Measurements from ENCODE around the gene KIAA1217. TPM values are rescaled to one million over a fixed set of nuclear protein-coding genes. Genes with fewer than 3 reads are reported as not detected.

The KIAA1217 gene
- polyA plus RNA-seq, 1 donor = 41.8 TPM

DNA sequence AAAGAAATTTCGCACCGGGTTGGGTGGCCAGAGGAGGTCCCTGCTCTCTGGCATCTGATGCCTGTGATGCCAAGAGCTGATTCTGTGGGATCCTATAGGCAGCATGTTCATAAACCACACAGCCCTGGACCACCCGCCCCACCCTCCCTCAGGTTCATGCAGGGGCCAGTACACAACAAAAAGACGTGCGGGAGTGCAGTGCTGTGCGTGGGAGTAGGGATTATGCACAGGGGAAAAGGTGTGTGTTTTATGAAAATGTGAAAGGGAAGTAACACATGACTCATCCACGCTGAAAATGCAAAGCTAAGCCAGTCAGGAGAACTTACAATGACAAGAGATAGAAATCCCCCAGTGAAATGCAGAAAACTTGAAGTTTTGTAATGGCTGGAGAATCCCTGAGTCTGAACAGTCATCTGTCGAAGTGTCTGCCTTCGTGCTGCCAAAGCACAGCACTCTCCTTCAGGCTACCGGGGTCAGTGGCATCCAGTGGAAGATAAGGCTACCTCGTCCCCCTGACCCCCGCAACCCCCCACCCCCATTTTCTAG lies 1.1 kb downstream of the KIAA1217 start:
- DNase-seq = peak; percentile 38

DNA sequence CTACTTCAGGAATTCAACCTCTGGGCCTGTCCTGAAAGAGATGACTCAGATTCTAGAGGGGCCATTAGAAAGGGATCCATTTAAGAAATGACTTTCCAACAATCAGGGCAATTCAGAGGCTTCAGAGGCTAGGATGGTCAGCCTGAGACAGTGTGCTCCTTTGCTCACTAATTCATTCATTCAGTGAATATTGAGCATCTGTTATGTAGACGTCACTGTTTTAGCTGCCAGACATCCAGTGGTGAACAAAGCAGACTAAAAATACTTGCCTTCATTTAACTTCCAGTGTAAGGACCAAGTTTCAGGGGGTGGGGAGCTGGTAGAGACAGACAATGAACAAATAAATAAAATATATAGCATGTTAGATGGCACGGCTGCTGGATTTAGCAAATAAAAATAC lies 1.6 kb downstream of the KIAA1217 start:
- DNase-seq = no peak

DNA sequence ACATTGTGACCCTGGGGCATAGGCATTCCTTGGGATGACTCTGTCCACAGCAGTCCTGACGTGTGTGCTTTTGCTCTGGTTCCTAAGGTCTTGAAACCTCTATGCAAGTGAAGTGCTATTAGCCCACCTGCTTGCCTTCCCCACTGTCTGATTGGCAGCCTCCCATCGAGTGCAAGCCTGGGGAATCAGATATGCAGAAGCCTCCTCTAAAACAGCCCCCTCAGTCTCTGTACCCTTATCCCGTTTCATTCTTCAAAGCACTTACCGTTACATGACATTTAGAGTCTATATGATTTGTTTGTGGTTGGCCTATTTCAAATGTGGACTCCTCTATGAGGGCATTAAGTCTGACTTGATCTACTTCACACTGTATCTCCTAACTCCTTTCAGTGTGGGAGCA lies 4.3 kb downstream of the KIAA1217 start:
- DNase-seq = no peak

DNA sequence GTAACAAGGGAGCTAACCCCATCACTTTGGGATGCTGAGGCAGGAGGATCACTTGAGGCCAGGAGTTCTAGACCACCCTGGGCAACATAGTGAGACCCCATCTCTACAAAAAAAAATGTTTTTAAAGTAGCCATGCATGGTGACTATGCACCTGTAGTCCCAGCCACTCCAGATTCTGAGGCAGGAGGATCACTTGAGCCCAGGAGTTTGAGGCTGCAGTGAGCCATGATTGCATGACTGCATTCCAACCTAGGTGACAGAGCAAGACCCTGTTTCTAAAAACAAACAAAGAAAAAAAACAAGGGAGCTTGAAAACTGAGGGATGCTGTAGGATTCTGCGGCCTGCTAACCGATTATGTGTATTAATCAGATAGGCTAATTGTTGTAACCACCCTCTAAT lies 4.9 kb downstream of the KIAA1217 start:
- DNase-seq = no peak

DNA sequence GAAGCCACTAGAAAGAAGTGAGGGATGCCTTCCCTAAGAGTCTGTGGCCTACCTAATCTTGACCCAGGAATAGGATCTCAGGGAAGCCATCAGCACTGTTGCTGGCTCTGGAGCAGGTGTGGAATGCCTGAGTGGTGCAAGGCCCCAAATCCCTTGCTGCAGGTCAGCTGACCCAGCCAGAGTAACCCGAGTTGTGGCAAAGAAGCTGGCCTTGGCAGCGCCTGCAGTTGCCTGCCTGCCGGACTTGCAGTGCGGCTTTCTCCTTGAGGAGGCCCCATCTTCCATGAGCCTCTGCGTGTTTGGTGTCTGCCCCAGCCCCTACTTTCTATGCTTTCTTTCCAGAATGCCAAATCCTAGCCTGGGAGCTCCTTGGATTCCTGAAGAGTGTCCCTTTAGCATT lies 5.8 kb downstream of the KIAA1217 start:
- no peak for DNase-seq

DNA sequence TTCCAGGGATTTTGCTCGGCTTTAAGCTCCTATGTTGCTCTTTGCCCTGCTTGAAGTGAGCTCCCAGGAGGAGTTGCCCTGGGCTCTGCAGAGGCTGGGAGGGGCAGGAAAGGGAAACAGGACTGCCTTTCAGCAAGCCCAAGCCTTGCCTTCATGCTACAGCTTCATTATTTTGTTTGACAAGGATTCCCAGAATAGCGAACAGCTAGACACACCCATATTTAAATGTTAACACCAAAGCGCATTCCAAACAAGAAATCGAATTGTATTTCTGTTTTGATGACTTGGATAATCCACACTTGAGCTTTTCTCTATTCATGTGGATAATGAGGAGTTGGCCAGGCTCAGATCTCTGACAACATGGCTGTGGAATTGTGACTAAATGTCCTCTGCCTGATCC lies 6.3 kb downstream of the KIAA1217 start:
- no peak for DNase-seq

DNA sequence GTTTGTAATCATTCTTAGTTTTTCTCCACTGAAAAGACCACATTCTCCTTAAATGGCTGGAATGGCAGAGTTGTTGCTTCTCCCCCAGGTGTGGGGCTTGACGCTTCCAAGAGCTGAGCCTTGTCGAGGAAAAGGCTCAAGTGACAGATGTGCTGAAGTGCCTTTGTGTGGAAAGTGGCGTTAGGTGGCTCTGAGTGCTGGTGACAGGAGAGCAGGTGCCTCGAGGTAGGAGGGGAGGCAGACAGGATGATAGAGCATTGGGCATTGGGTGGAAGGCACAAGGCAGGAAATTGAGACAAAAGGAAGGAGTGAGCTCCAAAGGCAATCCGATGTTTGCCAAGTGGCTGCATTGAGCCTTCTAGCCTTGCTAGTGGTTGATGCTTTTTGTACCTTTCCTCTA lies 6.7 kb downstream of the KIAA1217 start:
- no peak for DNase-seq

DNA sequence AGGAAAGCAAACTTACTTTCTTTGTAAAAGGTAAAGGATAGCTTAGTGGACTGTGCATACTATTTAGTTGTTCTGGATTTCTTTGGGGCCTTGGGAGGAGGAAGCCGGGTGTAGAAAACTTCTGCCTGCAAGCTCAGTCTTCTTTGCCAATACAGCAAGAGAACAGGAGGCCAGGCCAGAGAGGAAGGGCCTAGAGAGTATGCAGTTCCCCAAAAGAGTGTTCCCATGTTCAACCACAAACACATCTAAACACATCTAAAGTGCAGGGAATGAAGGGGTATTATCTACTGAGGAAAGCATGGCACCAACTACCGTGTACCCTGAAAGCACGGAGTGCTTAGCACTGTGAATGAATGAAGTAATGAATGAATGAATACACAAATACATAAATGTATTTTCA lies 11.0 kb downstream of the KIAA1217 start:
- DNase-seq = no peak

DNA sequence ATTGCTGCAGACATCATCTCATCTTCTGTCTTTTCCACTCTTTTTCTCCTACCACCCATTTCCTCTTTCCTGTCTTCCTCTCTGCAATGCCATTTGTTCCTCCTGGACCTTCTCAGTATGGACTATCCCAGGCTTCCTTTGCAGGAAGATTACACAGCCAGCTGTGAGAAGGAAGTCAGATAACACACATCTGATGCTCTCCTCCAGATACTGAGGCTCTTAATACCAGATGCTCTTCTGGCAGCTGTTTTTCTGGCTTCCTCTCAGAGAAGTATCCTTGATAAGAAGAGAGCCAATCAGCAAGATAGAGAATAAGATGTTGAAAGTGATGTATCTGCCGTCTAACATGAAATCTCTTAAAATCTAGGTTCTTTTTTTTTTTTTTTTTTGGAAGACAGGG lies 14.4 kb downstream of the KIAA1217 start:
- no peak for DNase-seq

DNA sequence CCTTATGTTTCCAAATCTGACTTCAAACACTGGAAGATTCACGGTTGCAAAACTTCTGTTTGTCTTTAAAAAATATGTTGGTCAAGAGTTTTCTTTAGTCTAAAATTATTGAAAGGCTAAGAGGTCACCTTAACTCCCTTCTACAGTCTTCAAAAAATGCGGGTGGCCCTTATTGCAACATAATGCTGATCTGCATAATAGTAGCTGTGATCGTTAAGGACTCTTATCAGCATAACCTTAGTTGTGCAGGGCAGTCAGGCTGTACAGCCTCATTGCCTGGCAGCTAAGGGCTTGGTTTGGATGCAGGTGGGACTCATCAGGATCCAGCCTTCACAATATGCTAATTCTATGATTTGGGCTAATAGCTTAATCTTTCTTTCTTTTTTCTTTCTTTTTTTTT lies 15.0 kb downstream of the KIAA1217 start:
- DNase-seq = no peak

DNA sequence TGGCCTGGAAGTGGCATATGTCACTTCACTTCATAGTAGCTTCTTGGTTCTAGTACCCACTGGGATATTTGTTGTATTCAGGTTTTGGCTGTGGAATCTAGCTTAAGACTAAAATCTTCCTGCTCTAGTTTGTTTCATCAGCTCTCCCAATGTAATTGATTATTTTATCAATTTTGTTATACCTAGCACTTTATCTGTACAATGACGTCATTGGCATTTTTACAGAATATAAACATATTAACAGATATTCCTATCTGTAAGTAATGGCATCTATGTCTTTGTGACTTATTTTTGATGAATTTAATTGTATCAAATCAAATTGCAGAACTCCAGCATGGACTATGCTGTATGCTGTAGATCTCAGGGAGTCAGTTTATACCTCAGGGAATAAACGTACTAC lies 19.7 kb downstream of the KIAA1217 start:
- DNase-seq = no peak

DNA sequence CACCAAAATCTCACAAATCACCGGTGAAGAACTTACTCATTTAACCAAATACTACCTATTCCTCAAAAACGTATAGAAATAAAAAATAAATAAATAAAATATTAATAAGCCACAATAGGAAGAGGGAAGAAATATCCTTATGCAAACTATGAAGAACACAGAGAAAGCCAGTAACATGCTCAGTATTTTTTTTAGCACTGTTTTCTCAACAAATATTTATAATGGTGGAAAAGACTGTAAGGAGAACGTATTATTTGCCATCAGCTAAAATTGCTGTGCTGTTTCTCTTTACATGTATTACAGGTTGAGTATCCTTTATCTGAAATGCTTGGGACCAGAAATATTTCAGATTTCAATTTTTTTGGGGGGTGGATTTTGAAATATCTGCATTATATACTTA lies 21.0 kb downstream of the KIAA1217 start:
- no peak for DNase-seq

DNA sequence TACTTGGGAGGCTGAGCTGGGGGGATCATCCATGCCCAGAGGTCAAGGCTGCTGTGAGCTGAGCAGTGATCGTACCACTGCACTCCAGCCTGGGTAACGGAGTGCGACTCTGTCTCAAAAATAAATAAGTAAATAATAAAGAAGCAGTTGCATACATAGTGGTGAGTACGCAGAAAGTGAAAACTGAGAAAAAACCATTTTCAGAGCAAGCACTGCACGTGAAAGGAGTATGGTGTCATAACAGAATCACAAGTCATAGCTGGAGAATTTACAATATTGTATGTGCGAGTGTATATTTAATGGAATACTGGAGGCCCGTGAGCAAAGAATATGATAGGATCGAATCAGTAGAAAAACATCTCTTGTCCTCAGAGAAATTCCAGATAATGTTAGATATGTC lies 22.3 kb downstream of the KIAA1217 start:
- DNase-seq = no peak

DNA sequence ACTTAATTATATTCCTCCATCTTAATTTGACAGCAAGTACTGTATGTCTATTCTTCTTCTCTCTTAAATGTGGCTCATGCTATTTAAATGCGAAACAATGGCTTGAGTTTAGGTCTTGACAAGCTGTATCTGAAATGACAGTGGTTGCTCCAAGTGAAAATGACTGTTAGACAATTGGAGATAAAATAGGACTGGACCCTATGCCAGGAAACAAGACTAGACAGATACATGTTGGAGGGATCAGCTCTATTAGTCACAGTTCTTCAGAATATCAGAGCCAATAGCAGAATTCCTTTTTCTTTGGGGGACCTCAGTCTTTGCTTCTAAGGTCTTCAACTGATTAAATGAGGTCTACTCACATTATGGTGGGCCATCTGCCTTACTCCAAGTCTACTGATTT lies 25.8 kb downstream of the KIAA1217 start:
- DNase-seq = no peak

DNA sequence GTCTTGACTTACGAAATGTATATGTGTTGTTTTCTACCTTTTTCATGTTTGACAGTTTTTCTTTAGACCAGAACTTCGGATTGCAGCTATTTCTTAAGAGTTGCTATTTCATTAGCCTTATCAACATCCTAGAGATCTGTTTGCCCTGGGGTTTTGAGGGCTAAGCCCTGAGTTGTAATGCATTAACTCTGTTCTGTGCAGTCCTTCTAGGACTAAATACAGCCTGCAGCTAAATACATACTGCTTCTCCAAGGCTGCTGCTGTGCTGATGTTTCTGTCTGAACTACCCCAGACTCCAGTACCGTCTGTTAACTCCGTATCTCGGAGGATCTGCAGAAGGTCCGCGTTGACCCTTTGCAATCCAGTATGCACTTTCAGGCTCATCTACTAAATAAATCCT lies 26.5 kb downstream of the KIAA1217 start:
- DNase-seq = no peak

DNA sequence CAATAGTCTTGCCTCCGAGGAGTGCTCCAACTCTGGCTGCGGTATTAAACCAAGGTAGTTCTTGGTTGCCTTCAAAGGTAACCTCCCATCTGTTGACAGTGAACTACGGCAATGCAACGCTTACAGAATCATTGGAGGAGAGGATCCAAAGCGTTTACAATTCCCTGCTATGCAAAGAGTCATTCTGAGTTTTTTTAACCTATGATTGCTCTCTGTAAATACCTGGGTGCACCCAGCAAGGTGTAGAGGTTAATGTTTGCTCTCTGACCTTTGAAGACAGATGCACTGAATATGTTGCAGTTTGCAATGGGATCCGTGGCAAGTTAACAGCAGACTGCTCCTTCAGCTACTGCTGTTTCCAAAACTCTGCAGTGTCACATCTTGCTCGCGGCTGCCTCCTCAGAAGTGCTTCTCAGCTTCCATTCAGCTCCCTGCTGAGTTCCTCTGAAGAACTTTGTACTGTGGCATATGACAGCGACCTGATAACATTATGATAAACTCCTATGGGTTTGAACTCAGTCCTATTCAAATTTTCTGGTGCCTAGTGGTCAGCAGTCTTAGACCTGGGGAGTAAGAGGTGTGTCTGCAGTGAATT lies 29.0 kb downstream of the KIAA1217 start:
- DNase-seq = no peak

DNA sequence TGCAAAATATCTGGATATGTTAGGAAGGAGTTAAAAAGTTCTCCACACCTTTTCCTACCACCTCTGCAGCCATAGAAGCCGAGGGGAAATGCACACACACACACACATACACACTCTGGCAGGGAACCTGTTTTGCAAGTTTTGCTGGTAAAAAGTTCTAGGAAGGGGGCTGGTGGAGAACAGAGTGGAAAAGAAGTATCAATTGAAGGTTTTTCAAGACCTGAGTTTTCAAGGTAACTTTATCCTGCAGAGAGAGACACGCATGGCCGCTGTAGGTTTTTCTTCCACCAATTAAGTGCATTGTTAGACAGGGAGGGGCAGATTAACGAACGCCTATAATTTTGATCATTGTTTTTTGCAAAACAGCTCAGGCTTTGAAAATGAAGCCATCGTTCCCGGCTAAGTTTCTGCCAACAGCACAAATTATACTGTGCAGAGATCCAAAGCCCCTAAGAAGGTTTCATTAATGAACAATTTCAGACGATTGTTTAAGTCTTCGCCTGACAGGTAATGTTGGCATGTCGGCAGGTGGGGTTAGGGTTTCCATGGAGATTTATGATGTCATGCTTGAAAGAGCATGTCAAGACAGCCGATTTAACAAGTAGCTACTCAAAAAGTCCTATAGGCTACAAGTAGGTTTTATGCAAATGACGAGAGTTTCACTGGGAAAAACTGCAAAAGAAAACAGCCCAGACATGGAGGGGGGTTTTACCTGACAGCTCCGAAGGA lies 29.7 kb downstream of the KIAA1217 start:
- DNase-seq = no peak

DNA sequence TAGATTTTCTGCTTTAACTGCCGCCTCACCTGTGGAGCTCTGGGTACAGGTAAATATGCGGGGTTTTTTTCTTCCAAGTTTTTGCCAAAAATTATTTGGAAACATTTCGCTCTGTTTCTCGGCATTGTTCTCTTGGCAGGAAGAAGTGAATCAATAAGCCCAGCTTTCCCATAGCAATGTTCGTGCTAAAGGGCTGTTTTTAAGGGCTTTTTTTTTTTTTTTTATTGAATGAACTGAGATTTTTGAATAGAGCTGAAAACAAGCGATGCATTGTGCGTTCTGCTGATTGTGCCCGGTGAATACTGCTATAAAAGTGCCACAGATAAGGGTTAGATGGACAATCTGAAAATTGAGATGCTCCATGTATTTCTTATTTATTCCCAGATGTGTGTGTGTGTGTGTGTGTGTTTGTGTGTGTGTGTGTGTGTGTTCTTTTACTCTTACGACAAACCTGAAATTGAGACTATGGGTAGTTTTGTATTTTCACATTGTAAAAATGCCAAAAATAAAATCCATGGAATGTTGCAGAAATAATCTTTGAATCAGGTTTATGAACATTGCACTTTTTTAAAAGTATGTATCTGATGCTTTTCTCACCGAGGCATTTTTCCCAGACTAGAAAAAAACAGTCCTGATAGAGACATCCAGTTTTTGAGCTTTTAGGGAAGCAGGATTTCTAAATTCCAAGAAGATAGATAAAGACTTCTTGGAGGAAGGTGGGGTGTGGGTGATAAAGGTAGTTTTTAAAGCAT lies 30.5 kb downstream of the KIAA1217 start:
- DNase-seq = no peak

DNA sequence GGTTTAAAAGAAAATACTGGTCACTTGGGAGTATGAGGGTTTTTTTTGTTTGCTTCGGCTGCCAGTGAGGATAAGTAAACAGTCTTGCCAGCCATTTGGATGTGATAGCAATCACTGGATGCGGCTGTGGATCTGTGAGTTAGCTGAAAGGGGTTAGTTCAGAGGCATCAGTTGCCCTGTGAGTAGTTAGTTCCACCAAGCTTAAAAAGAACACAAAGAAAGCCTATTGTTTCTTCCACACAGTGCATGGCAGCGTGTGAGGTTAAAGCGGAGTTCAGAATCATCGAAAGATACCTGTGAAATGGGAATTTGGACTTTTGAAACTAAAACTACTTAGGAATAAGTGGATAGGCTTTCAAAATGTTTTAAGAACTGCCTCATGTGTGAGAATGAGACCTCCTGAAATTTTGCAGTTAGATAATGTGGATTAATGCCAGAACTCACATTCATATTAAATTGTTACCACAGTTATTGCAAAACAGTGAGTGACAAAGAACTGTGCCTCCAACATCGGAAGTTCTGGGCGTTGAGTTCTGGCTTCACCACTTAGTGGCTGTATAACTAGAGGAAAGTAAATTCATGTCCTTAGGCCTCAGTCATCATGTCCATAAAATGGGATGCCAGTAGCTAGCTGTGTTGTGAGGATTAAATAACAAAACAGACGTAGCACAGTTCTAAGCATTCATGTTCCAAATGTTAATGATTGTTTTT lies 31.3 kb downstream of the KIAA1217 start:
- no peak for DNase-seq

DNA sequence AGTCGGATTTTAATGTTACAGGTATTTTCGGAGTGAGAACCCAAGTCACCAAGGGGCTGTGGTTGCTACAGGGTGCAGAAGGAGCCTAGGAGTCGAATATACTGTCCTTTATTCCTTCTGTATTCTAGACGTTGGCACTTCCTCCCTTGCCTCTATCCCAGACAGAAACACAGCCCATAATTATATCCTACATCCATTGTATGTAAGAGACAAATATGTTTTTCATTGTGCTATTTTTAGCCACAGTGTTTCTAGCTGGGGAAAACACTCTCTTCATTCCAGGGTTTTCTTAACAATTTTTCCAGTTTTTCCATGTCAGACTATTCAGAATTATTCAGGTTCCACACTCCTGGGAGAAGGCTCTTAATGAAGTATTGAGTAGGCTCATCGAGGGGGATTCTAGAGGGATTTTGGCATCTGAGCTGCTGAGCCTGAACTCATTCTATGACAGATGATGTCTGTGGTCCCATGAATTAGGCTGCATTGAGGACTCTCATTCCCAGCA lies 32.6 kb downstream of the KIAA1217 start:
- DNase-seq = no peak

DNA sequence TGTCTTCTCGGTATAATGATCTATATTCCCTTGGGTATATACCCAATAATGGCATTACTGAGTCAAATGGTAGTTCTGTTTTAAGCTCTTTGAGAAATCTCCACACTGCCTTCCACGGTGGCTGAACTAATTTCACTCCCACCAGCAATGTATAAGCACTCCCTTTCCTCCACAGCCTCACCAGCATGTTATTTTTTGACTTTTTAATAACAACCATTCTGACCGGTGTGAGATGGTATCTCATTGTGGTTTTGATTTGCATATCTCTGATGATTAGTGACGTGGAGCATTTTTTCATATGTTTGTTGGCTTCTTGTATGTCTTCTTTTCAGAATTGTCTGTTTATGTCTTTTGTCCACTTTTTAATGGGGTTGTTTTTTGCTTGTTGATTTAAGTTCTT lies 33.6 kb downstream of the KIAA1217 start:
- no peak for DNase-seq

DNA sequence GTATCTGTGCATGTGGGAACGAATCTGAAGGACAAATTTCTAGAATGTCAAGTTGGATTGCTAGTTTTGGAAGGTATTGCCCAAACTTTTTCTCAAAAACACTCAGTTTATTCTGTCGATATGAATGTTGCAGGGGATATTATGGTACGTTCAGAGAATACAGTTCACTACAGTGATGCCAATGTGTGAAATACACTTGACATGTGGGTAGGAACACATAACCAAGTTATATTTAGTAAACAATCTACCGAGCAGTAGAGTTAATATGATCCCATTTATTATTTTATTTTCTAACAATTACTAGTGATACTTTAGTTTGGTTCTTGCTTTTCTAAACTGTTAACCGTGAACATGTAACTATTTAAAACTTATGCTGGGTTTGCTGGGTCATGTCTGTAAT lies 37.4 kb downstream of the KIAA1217 start:
- DNase-seq = no peak

DNA sequence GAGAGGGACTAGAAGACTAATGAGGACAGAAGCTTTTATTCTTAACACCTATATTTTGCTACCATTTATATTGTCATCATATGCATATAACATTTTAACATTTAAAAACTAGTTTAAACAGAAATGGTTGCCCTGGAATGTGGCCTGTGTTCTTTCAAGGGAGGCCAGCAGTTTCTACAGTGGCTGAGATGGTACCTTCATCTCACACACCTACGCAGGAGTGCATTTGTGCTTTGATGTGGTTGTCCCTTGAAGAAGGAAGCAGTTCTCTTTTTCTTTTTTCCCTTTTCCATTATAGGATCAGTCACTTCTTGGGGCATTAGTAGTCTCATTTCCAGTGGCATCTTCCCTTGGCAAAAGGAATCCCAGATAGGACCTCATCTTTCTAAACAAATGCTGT lies 38.9 kb downstream of the KIAA1217 start:
- no peak for DNase-seq

Data from hindlimb muscle (tissue), 1 donor.